Measurements from ENCODE around the gene P2RX4.

DNA sequence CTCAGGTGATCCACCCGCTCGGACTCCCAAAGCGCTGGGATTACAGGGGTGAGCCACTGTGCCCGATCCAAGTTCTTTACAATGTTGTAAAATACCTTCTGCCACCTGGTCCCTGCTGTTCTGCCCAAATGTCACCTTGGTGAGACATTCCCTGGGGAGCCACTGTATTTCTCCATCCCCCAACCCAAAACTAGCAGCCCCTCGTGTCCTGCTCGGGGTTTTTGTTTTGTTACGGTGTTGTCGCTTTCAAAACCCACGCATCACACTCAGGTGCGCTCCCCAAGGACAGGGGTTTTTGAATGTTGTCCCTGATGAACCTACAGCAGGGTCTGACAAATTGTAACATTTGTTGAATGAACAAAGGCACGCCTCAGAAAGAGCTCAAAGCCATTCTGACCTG is 49.1 kb downstream of the P2RX4 start:
- TF ChIP-seq, protein P1, sequence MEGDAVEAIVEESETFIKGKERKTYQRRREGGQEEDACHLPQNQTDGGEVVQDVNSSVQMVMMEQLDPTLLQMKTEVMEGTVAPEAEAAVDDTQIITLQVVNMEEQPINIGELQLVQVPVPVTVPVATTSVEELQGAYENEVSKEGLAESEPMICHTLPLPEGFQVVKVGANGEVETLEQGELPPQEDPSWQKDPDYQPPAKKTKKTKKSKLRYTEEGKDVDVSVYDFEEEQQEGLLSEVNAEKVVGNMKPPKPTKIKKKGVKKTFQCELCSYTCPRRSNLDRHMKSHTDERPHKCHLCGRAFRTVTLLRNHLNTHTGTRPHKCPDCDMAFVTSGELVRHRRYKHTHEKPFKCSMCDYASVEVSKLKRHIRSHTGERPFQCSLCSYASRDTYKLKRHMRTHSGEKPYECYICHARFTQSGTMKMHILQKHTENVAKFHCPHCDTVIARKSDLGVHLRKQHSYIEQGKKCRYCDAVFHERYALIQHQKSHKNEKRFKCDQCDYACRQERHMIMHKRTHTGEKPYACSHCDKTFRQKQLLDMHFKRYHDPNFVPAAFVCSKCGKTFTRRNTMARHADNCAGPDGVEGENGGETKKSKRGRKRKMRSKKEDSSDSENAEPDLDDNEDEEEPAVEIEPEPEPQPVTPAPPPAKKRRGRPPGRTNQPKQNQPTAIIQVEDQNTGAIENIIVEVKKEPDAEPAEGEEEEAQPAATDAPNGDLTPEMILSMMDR (IDR thresholded peaks at IDR 0.05) = no peak
- no peak for TF ChIP-seq POLR2A (IDR thresholded peaks at IDR 0.05)

Measured in tibial nerve (tissue), 3 donors.